Activated CD4-positive, CD25-positive, alpha-beta regulatory T cell (primary cell): ENCODE measurements around the gene ADARB1.

Experiments used
- DNase-seq, 4 experiments: peaks; one replicate each; lab custom pipeline; 2025; lab: John Stamatoyannopoulos, UW

The ADARB1 gene

GRCh38 chr21:45039317-45040156 lies 34.8 kb upstream of the ADARB1 start:
- DNase-seq: no peak

GRCh38 chr21:45040157-45040711 lies 34.1 kb upstream of the ADARB1 start:
- DNase-seq: no peak

- no peak for DNase-seq
These were observed 33.6 kb upstream of the ADARB1 start for GRCh38 chr21:45040739-45041138.

GRCh38 chr21:45041351-45041805 lies 33.0 kb upstream of the ADARB1 start:
- no peak for DNase-seq

GRCh38 chr21:45041984-45042663 lies 32.3 kb upstream of the ADARB1 start:
- DNase-seq: no peak

GRCh38 chr21:45042664-45043161 lies 31.7 kb upstream of the ADARB1 start:
- DNase-seq: no peak

GRCh38 chr21:45043541-45044020 lies 30.8 kb upstream of the ADARB1 start:
- no peak for DNase-seq

GRCh38 chr21:45045481-45045880 lies 28.9 kb upstream of the ADARB1 start:
- DNase-seq: no peak

- DNase-seq: no peak
These were observed 27.1 kb upstream of the ADARB1 start for GRCh38 chr21:45047257-45047656.

GRCh38 chr21:45048026-45048698 lies 26.2 kb upstream of the ADARB1 start:
- no peak for DNase-seq

GRCh38 chr21:45048968-45049367 lies 25.4 kb upstream of the ADARB1 start:
- no peak for DNase-seq

- DNase-seq: no peak
These were observed 24.6 kb upstream of the ADARB1 start for GRCh38 chr21:45049714-45050344.

- no peak for DNase-seq
These were observed 24.0 kb upstream of the ADARB1 start for GRCh38 chr21:45050345-45050796.

GRCh38 chr21:45050797-45051489 lies 23.4 kb upstream of the ADARB1 start:
- no peak for DNase-seq

GRCh38 chr21:45051580-45052434 lies 22.6 kb upstream of the ADARB1 start:
- no peak for DNase-seq

GRCh38 chr21:45052960-45053359 lies 21.4 kb upstream of the ADARB1 start:
- DNase-seq: no peak

- no peak for DNase-seq
These were observed 20.7 kb upstream of the ADARB1 start for GRCh38 chr21:45053561-45054226.

GRCh38 chr21:45054227-45054926 lies 20.0 kb upstream of the ADARB1 start:
- no peak for DNase-seq
